Measurements from ENCODE around the gene LRRC73. TPM values are rescaled to one million over a fixed set of nuclear protein-coding genes. Genes with fewer than 3 reads are reported as not detected.

Gene LRRC73
- total and polyA plus RNA-seq, 4 donors, result 0.87 to 4.8 (median 1.9) TPM

DNA sequence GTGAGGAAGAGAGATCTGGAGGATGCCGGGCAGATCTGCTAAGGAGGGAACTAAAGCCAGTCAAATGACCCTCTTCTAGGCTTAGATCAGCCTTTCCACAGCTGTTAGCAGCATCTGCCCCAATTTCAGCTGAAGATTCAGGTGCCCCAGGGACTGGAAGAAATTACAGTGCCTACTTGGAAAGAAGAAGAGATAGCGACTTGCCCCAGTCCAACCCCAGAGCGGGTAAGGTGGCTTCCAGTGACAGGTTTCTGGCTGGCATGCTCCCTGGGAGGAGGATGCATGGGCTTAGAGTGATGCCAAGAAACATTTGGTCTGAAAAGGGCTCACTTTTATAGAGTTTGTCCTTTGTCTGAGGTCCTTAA, 32.2 kb downstream of the LRRC73 start:
- no peak for DNase-seq
- WGBS, 2 donors, result 18 to 20% methylated on average over 3 of the region's 3 CpGs
- no peaks in the 10 kb centered on the region for H3K9me3 ChIP-seq (ENCODE audit: control insufficient read depth in 4 of 4, insufficient read depth in 3 of 4, low read length in 3 of 4)
- peaks cover 0 to 2% (median under 1%) of the 10 kb centered on the region in 4 donors for H3K36me3 ChIP-seq (ENCODE audit: control insufficient read depth in 4 of 4, insufficient read depth in 4 of 4, low read length in 4 of 4)
- TF ChIP-seq, protein P1, sequence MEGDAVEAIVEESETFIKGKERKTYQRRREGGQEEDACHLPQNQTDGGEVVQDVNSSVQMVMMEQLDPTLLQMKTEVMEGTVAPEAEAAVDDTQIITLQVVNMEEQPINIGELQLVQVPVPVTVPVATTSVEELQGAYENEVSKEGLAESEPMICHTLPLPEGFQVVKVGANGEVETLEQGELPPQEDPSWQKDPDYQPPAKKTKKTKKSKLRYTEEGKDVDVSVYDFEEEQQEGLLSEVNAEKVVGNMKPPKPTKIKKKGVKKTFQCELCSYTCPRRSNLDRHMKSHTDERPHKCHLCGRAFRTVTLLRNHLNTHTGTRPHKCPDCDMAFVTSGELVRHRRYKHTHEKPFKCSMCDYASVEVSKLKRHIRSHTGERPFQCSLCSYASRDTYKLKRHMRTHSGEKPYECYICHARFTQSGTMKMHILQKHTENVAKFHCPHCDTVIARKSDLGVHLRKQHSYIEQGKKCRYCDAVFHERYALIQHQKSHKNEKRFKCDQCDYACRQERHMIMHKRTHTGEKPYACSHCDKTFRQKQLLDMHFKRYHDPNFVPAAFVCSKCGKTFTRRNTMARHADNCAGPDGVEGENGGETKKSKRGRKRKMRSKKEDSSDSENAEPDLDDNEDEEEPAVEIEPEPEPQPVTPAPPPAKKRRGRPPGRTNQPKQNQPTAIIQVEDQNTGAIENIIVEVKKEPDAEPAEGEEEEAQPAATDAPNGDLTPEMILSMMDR (IDR thresholded peaks at IDR 0.05; ENCODE audit: control extremely low read depth, extremely low read depth), result no peak
- ATAC-seq (ENCODE audit: insufficient read depth, low FRiP score), result no peak
- H3K9ac ChIP-seq (ENCODE audit: insufficient read depth in 1 of 2, low read length in 2 of 2), result peak overlapping the region; percentile 66 to 91
- H3K4me1 ChIP-seq (ENCODE audit: control insufficient read depth in 5 of 5, insufficient read depth in 5 of 5, low read length in 5 of 5), result peaks cover 7 to 17% (median 10%) of the 10 kb centered on the region in 5 donors
- H3K4me3 ChIP-seq, result peak overlapping the region; percentile 68
- no peaks in the 10 kb centered on the region for H3K27me3 ChIP-seq (ENCODE audit: control insufficient read depth in 3 of 3, insufficient read depth in 3 of 3, low read length in 2 of 3)
- peak overlapping the region in 1 of 2 donors; percentile 69 for H3K27ac ChIP-seq (ENCODE audit: low read depth in 1 of 2, low read length in 1 of 2)

DNA sequence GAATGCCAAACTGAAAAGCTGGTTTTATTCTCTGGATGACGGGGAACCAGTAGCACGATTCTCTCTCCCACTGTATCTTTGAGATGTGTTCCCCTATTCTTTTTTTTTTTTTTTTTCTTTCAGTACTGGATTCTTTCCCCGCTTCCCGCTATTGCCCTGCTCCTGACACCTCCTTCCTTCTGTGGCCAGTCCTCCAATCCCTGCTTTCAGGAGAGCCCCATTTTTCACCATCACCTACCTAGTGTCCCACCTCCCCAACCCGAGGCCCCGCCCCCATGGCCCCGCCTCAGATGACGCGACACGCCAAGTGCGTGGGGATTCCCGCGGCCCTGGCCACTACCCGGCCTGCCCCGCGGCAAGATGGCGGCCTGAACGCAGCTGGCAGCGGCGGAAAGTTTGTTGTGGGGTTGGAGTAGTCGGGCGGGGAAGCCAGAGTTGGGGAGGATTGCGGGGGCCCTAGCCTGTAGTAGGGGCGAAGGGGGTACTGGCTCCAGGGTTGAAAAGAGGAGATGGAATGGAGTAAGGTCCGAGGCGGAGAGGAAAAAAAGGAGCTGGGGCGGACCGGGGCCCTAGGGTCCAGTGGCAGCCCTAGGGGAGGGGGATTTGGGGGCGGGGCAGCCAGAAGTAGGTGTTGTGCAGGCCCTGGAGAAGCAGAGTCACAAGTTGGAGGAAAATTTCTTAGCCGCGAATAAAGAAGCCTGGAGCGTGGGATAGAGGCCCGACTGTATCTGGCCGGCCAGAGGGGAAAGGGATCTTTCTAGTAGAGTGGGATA, 32.7 kb downstream of the LRRC73 start, which contains the start of gene TJAP1:
Gene TJAP1 (plus strand): TSS at position 336 of the 773 bp plus-strand sequence. CDS start 21,432 bp downstream, outside the sequence.
- Histone ChIP-seq H3K36me3 (ENCODE audit: control insufficient read depth in 4 of 4, insufficient read depth in 4 of 4, low read length in 4 of 4) (peaks cover 0 to 2% (median under 1%) of the 10 kb centered on the region in 4 donors), H3K9ac (ENCODE audit: insufficient read depth in 1 of 2, low read length in 2 of 2) (peak within 1 kb of the TSS; percentile 66 to 91), H3K9me3 (ENCODE audit: control insufficient read depth in 4 of 4, insufficient read depth in 3 of 4, low read length in 3 of 4) (no peaks in the 10 kb centered on the region), H3K27ac (ENCODE audit: low read depth in 1 of 2, low read length in 1 of 2) (peak within 1 kb of the TSS; percentile 52 to 69), H3K4me1 (ENCODE audit: control insufficient read depth in 5 of 5, insufficient read depth in 5 of 5, low read length in 5 of 5) (peaks cover 7 to 17% (median 10%) of the 10 kb centered on the region in 5 donors), H3K27me3 (ENCODE audit: control insufficient read depth in 3 of 3, insufficient read depth in 3 of 3, low read length in 2 of 3) (no peaks in the 10 kb centered on the region), H3K4me3 (peak within 1 kb of the TSS; percentile 68)
- ATAC-seq (ENCODE audit: insufficient read depth, low FRiP score), result peak; percentile 100
- WGBS, 2 donors, result 1% methylated on average over 34 of the region's 34 CpGs
- DNase-seq, result peak; percentile 92 to 96 (median 93)
- TF ChIP-seq, protein P1 (IDR thresholded peaks at IDR 0.05; ENCODE audit: control extremely low read depth, extremely low read depth), result no peak

GRCh38 chr6:43476746-43477145, 33.4 kb downstream of the LRRC73 start:
- H3K4me1 ChIP-seq (ENCODE audit: control insufficient read depth in 5 of 5, insufficient read depth in 5 of 5, low read length in 5 of 5), result peaks cover 7 to 17% (median 10%) of the 10 kb centered on the region in 5 donors
- no peaks in the 10 kb centered on the region for H3K27me3 ChIP-seq (ENCODE audit: control insufficient read depth in 3 of 3, insufficient read depth in 3 of 3, low read length in 2 of 3)
- H3K4me3 ChIP-seq, result no peak overlapping the region
- H3K36me3 ChIP-seq (ENCODE audit: control insufficient read depth in 4 of 4, insufficient read depth in 4 of 4, low read length in 4 of 4), result peaks cover 0 to 2% (median 0%) of the 10 kb centered on the region in 4 donors
- no peak for DNase-seq
- 21 to 37% methylated on average over 2 of the region's 2 CpGs for WGBS, 2 donors
- peak overlapping the region in 1 of 2 donors; percentile 65 for H3K9ac ChIP-seq (ENCODE audit: insufficient read depth in 1 of 2, low read length in 2 of 2)
- H3K9me3 ChIP-seq (ENCODE audit: control insufficient read depth in 4 of 4, insufficient read depth in 3 of 4, low read length in 3 of 4), result no peaks in the 10 kb centered on the region
- peak overlapping the region in 1 of 2 donors; percentile 52 for H3K27ac ChIP-seq (ENCODE audit: low read depth in 1 of 2, low read length in 1 of 2)
- no peak for ATAC-seq (ENCODE audit: insufficient read depth, low FRiP score)
- TF ChIP-seq, protein P1 (IDR thresholded peaks at IDR 0.05; ENCODE audit: control extremely low read depth, extremely low read depth), result no peak

All from lung (tissue), 12 donors.